ENCODE measurements around the gene PPIL6.

DNA sequence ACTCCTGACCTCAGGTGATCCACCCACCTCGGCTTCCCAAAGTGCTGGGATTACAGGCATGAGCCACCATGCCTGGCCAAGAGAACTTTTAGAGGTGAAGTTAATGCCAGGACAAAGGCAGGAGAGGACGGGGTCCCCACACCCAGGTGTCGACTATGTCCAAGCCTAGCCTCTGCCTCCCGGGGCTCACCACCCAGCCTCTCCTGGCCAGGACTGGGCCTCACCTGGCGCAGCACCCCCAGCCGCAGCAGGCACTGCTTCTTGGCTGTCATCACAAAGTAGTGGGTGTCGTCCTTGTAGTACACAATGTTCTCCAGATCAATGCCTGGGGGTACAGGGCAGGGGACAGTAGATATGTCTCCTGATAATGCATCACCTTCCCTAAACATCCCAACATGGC, 10.9 kb upstream of the PPIL6 start:
- TF ChIP-seq TEAD4 (IDR thresholded peaks at IDR 0.05) (no peak), CEBPB (IDR thresholded peaks at IDR 0.05) (no peak), TAF1 (IDR thresholded peaks at IDR 0.05; ENCODE audit: low read depth) (no peak), RAD21 (IDR thresholded peaks at IDR 0.05; ENCODE audit: low read depth) (no peak), CREB1 (IDR thresholded peaks at IDR 0.05; ENCODE audit: low read depth) (no peak), YY1 (IDR thresholded peaks at IDR 0.05; ENCODE audit: low read depth) (no peak), EP300 (IDR thresholded peaks at IDR 0.05; ENCODE audit: borderline replicate concordance) (no peak), FOXM1 (IDR thresholded peaks at IDR 0.05; ENCODE audit: borderline replicate concordance, low read depth) (no peak), ZBTB7A (IDR thresholded peaks at IDR 0.05; ENCODE audit: low read depth) (no peak), EGR1 (IDR thresholded peaks at IDR 0.05) (no peak), NFIC (IDR thresholded peaks at IDR 0.05) (no peak)
- TF ChIP-seq, protein P1, sequence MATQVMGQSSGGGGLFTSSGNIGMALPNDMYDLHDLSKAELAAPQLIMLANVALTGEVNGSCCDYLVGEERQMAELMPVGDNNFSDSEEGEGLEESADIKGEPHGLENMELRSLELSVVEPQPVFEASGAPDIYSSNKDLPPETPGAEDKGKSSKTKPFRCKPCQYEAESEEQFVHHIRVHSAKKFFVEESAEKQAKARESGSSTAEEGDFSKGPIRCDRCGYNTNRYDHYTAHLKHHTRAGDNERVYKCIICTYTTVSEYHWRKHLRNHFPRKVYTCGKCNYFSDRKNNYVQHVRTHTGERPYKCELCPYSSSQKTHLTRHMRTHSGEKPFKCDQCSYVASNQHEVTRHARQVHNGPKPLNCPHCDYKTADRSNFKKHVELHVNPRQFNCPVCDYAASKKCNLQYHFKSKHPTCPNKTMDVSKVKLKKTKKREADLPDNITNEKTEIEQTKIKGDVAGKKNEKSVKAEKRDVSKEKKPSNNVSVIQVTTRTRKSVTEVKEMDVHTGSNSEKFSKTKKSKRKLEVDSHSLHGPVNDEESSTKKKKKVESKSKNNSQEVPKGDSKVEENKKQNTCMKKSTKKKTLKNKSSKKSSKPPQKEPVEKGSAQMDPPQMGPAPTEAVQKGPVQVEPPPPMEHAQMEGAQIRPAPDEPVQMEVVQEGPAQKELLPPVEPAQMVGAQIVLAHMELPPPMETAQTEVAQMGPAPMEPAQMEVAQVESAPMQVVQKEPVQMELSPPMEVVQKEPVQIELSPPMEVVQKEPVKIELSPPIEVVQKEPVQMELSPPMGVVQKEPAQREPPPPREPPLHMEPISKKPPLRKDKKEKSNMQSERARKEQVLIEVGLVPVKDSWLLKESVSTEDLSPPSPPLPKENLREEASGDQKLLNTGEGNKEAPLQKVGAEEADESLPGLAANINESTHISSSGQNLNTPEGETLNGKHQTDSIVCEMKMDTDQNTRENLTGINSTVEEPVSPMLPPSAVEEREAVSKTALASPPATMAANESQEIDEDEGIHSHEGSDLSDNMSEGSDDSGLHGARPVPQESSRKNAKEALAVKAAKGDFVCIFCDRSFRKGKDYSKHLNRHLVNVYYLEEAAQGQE (IDR thresholded peaks at IDR 0.05; ENCODE audit: low read depth) = no peak
- TF ChIP-seq, protein P2, sequence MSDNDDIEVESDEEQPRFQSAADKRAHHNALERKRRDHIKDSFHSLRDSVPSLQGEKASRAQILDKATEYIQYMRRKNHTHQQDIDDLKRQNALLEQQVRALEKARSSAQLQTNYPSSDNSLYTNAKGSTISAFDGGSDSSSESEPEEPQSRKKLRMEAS (IDR thresholded peaks at IDR 0.05) = no peak
- TF ChIP-seq, protein P3, sequence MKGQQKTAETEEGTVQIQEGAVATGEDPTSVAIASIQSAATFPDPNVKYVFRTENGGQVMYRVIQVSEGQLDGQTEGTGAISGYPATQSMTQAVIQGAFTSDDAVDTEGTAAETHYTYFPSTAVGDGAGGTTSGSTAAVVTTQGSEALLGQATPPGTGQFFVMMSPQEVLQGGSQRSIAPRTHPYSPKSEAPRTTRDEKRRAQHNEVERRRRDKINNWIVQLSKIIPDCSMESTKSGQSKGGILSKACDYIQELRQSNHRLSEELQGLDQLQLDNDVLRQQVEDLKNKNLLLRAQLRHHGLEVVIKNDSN (IDR thresholded peaks at IDR 0.05) = no peak

Data from Ishikawa (cell line).